Activated CD4-positive, alpha-beta T cell treated with anti-CD3 and anti-CD28 coated beads for 24 hours (primary cell): Measurements from ENCODE around the gene CMTM2.
"Not testable (repeated sequence)": the region's sequence is repeated elsewhere in the genome, so short reads cannot be mapped to it uniquely, and the experiment has no call there.

Experiments
- DNase-seq, 2 donors: peaks; one replicate each; pipeline ENCODE4 v3.0.0-alpha.2; 2020; ENCODE audit warnings: low read depth in 2 of 2

The CMTM2 gene

DNA sequence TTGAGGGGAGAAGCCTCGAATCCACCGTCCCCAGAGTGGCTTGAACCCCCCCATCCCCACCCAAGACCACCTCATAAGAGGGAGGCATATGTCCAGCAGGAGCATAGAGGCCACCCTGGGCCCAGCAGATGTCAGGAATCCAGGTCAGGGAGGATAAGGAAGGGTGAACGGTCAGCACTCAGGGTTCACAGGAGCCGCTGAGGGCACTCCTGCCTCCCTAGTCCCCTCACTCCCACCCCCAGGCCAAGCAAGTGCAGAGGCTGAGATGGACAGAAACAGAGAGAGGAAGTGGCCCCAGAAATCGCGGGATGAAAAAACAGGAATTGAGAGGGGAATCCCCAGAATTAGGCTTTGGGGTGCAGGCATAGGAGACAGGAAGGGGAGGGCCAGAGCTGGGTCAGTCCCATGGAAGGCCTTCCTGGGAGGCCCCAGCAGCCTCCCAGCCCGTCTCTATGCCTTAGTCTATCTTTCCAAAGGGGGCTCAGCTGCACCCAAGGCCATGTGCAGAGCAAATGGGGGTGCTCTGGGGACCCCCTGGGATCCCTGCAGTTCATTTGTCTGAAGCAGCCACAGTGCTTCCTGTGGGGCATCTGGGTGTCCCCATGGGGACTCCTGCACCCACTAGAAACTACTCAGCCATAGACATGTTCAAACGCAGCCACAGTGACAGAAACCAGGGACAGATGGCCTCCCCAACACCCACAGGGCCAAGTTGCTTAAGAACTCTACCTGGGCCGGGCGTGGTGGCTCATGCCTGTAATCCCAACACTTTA is 26.9 kb downstream of the CMTM2 start:
- DNase-seq = no peak

GRCh38 chr16:66608241-66609138 is 29.2 kb downstream of the CMTM2 start:
- peak; percentile 78 to 82 for DNase-seq

DNA sequence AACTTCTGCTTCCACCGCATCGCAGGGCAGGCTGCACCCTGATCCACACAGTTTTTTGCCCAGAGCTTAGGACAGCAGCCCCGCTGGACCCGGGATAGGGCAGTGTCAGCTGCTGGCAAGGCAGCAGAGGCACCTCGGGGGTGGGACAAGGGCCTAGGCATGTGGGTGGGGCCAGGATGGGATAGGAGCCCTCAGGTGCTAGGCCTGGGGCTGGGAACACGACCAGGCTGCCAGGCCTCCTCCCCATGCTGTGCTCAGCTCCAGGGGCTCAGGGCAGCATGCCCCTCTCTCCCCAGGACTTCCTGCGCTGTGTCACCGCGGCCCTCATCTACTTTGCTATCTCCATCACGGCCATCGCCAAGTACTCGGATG is 29.9 kb downstream of the CMTM2 start:
- DNase-seq = no peak

- no peak for DNase-seq
Measured at GRCh38 chr16:66610111-66610820, 31.0 kb downstream of the CMTM2 start.

DNA sequence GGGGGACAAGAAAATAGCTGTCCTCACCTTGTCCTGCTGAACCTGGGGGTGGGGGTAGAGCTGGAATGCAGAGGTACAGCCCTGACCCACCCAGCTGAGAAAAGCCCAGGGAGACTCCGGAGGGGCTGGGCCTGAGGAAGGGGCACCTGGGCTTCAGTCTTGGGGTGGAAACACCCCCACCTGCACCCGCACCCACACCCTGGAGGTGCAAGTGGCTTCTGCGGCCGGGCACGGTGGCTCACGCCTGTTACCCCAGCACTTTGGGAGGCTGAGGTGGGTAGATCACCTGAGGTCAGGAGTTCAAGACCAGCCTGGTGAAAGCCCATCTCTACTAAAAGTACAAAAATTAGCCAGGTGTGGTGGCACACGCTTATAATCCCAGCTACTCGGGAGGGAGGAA is 32.6 kb downstream of the CMTM2 start:
- DNase-seq = not testable (repeated sequence)

DNA sequence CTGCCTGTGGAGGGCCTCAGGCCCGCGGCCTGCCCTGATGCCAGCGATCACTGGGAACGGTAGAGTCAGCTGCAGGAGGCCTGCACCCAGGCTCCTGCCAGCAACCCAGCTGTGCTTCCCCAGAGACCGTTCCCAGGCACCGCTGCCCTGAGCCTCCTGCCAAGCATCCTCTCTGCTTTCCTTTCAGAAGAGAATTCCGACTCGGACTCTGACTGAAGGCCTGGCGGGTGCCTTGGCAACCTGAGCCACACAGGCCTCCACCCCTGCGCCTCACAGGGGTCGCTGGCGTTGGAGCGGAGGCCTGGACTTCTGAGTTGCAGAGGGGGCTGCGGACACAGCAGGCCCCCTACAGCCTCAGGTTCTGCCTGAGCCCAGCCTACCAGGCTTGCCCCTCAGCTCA is 33.2 kb downstream of the CMTM2 start:
- DNase-seq = no peak

DNA sequence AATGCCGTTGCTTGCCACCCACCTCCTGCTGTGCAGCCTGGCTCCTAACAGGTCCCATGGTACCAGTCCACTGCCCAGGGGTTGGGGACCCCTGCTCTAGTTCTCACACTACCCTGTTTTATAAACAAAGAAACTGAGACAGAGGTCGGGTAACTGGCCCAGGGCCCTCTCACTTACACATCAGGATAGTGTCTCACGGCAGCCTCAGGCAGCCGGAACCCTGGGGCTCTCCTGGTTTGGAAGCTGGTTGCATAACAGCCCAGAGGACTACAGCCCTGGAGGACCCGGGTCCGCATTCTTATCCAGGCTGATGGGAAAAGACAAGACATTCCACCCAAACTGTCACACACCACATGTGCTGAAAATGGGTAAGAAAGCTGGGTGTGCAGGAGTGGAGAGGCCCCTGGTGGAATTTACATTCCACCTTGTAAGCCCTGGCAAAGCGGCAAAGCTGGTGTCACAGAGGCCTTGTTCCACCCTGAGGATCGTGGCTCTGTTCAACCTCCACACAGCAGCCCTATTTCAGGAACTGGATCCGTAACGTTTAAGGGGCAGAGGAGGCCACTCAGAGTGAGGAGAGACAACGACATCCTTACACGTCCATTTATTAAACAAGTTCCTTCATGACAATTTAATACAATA is 35.0 kb downstream of the CMTM2 start:
- no peak for DNase-seq

DNA sequence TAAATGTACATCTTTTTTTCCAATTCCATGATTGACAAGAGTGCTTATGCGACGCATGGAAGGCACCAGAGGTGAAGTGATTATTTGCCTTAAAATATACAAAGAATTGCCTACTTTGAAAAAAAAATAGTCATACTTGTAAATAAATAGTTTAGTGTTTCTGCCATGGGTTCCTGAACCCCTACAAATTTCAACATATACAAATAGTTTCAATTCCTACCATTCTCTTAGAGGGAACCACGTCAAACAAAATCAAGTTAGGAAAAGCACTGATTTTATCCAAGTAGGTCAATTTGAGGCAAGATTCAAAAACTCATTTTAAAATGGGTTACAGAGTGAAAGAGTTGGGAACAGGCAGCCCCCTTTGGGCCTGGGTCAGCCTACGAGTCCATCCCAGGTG is 36.9 kb downstream of the CMTM2 start:
- no peak for DNase-seq

DNA sequence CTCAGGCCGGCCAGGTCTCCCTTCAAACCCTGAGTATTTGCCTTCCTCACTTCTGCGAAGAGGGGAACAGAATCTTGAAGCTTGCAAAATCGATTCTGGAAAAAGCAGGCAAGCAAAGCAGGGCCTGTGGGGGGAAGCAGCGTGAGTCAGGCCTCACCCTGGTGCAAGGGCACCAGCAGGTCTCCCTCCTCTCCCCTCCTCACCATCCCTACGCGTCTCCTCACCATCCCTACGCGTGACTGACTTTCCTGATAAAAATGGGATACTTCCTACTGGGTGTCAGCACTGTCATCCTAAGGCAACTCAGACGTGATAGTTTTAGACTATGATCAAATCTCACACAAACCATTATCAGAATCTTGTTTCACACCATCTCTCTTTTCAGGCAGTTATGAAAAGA is 37.3 kb downstream of the CMTM2 start:
- no peak for DNase-seq

DNA sequence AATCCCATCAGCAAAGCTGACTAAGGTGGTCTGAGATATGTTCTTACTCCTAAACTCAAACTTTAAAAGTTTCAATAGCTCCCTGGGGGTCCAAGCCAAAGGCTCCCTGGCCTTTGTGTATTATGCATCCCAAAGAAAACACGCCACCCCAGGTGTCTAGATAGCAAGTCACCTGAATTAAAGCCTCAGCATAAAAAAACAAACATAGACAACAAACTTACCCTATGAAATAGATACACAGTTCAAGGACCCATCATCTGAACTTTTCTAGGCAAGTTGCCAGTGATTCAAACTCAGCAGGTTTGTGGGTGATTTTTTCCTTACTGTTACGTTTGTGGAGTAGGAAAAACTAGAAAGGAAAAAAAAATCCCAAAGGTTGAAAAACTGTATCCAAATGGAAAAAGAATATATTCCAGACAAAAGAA is 37.8 kb downstream of the CMTM2 start:
- DNase-seq = no peak

DNA sequence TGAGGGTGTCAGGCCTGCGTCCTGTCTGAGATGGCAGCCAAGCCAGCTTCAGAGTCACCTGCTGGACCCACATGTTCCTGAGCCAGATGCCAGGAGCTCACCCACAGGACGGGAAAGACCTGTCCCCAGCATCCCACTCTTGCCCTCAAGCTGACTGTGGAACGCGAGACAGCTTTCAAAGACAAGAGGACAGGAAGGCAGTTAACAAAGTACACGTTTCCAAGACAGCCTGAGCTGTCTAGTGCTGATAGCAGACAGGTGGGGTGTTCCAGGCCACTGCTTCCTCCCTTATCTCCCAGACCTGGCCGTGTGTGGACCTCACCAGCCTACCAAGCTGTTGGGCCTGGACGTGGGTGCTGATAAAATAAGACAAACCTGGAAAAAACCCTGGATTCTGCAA is 38.5 kb downstream of the CMTM2 start:
- DNase-seq = no peak

DNA sequence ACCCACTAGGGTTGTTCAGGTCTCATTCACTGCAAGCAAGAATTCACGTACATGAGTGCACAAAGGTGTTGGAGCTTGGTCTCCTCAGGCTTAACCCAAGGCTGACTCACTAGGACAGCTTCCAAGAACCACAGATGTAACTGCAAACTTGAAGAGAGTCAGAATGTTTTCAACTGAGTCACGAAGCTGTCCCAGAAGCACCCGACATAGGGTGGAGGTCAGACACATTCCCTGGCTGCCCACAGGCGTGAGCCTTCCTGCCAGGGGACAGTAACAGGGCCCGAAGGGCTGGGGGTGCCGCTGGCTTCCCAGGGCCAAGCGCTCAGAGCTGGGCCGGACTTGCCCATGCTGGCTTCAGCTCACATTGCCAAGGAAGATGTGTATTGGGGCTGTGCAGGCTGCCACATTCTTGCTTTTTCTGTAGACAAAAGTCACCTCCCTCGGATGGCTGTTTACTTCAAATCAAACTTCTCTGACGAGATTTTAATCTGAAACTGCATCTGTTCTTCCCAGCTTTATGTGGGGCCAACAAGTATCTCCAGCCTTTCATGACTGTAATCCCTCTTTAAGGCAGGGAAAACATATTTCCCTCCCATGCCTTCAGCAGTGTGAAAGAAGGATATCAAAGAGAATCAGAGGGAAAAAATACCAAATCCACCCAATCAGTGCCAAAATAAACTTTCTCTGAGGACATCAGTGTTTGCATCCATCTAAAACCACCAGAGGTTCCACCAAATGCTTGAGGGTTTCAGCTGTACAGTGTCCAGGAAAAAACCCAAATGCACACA is 39.5 kb downstream of the CMTM2 start:
- DNase-seq = no peak

- DNase-seq = no peak
Measured at GRCh38 chr16:66619534-66620428, 40.5 kb downstream of the CMTM2 start.

DNA sequence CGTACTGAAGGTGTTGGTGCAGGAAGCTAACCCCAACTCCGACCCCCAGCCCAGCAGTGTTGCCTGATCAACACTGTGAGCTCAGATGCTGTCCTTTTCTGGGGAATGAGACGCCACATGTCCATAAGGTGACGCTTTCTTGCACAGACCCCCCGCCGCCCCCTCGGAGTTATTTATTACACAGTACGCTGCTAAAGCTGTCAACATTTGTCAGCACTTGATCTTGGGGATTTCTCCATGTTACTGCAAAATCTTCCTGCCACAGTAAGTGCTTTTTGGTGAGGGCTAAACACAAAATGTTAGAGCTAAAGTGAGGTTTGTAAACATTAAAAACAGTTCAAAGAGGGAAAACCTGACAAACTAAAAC is 41.1 kb downstream of the CMTM2 start:
- no peak for DNase-seq

- DNase-seq = no peak
Measured at GRCh38 chr16:66621973-66622372, 42.7 kb downstream of the CMTM2 start.

GRCh38 chr16:66622863-66623262 is 43.6 kb downstream of the CMTM2 start:
- no peak for DNase-seq

- DNase-seq = no peak
Measured at GRCh38 chr16:66623755-66624154, 44.5 kb downstream of the CMTM2 start.

- DNase-seq = not testable (repeated sequence)
Measured at GRCh38 chr16:66627611-66628378, 48.5 kb downstream of the CMTM2 start.

GRCh38 chr16:66629856-66630255 is 50.6 kb downstream of the CMTM2 start:
- no peak for DNase-seq
